Neural progenitor cell (in vitro differentiated cells): ENCODE data around the gene ARFRP1. TPM values are rescaled to one million over a fixed set of nuclear protein-coding genes. Genes with fewer than 3 reads are reported as not detected.

Source experiments
- DNase-seq: peaks from one replicate; pipeline ENCODE4 v3.0.0-alpha.2; 2016; ENCODE audit warnings: low spot score
- H2AFZ ChIP-seq: fragments of 200-600 bp; sonication (generic); replicated peaks from 2 replicates; pipeline ENCODE4 v1.6.1; 2016; ENCODE audit warnings: antibody characterized with exemption
- H3F3A ChIP-seq: fragments of 200-600 bp; sonication (generic); 2 replicates; pipeline ENCODE4 v1.6.1; 2016; ENCODE audit warnings: antibody characterized with exemption, low read depth
- H3K27ac ChIP-seq: fragments of 200-600 bp; sonication (generic); 2 replicates; pipeline ENCODE4 v1.5.1; 2016; ENCODE audit warnings: mild to moderate bottlenecking
- H3K27me3 ChIP-seq: fragments of 200-600 bp; sonication (generic); 2 replicates; pipeline ENCODE4 v1.6.1; 2016; ENCODE audit warnings: mild to moderate bottlenecking, moderate library complexity
- H3K36me3 ChIP-seq: fragments of 200-600 bp; sonication (generic); 2 replicates; pipeline ENCODE4 v1.5.1; 2016
- H3K4me1 ChIP-seq: fragments of 200-600 bp; sonication (generic); 2 replicates; pipeline ENCODE4 v1.6.1; 2016; ENCODE audit warnings: mixed run types
- H3K4me2 ChIP-seq: fragments of 200-600 bp; sonication (generic); 2 replicates; pipeline ENCODE4 v1.6.1; 2016
- H3K4me3 ChIP-seq: fragments of 200-600 bp; sonication (generic); 2 replicates; pipeline ENCODE4 v1.5.1; 2016
- H3K79me2 ChIP-seq: fragments of 200-600 bp; sonication (generic); 2 replicates; pipeline ENCODE4 v1.6.1; 2016; ENCODE audit warnings: low read depth
- H3K9ac ChIP-seq: fragments of 200-600 bp; sonication (generic); 2 replicates; pipeline ENCODE4 v1.6.1; 2016
- H3K9me3 ChIP-seq: fragments of 200-600 bp; sonication (generic); 2 replicates; pipeline ENCODE4 v1.5.1; 2016; ENCODE audit warnings: low read depth
- H4K20me1 ChIP-seq: fragments of 200-600 bp; sonication (generic); 2 replicates; pipeline ENCODE4 v1.6.1; 2016; ENCODE audit warnings: low read depth
- H3K27ac Mint-ChIP-seq: 3 replicates; pipeline ENCODE4 v1.8.0; 2021; ENCODE audit warnings: mixed read lengths
- H3K27me3 Mint-ChIP-seq: 2 replicates; pipeline ENCODE4 v1.8.0; 2022; ENCODE audit warnings: low read depth, mild to moderate bottlenecking, inconsistent platforms, moderate library complexity, mixed read lengths; ENCODE audit not compliant: insufficient read depth
- H3K36me3 Mint-ChIP-seq: 3 replicates; pipeline ENCODE4 v1.8.0; 2021; ENCODE audit warnings: mixed read lengths
- H3K4me1 Mint-ChIP-seq: 3 replicates; pipeline ENCODE4 v1.8.0; 2021; ENCODE audit warnings: mixed read lengths
- H3K4me3 Mint-ChIP-seq: 3 replicates; pipeline ENCODE4 v1.8.0; 2021; ENCODE audit warnings: mild to moderate bottlenecking, moderate library complexity, mixed read lengths
- H3K9me3 Mint-ChIP-seq: 3 replicates; pipeline ENCODE4 v1.8.0; 2020; ENCODE audit warnings: mixed read lengths
- EZH2 ChIP-seq: fragments of 200-600 bp; sonication (generic); IDR thresholded peaks from 2 replicates; pipeline ENCODE4 v1.6.1; 2017; ENCODE audit warnings: antibody characterized with exemption, mild to moderate bottlenecking, moderate library complexity
- EZH2phosphoT487 ChIP-seq: fragments of 200-600 bp; sonication (generic); IDR thresholded peaks from 2 replicates; pipeline ENCODE4 v1.6.1; 2017; ENCODE audit warnings: antibody characterized with exemption
- total RNA-seq: library from RNA; depleted of rRNA; stranded (reverse); fragments of >200 nt; gene quantifications from 2 replicates; pipeline ENCODE4 v1.2.3, GENCODE V29; 2015; ENCODE audit warnings: low replicate concordance
- TF ChIP-seq, protein P1 (sequence below): fragments of 200-600 bp; sonication (generic); IDR thresholded peaks from 2 replicates; pipeline ENCODE4 v1.5.1; 2017; ENCODE audit warnings: antibody characterized with exemption, mild to moderate bottlenecking

The ARFRP1 gene
- total RNA-seq, 1 donor from 2014 or later, result 18.3 TPM

DNA sequence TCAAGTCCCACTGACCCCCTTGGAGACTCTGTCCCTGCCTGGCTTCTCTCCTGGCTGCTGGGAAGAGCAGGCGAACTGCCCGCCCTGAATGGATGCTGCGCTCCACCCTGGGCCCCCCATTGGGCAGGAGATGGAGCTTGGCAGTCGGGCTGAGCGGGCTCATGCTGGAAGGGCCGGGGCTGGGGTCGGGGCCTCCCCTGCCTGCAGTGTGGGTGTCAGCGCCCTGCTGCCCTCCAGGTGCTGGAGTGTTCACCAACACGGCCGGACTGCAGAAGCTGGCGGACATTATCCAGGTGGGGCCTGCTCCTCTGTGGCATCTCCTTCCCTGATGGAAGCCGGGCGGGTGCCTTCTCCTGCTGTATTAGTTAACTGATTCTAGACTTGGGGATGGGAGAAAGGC is 27.3 kb downstream of the ARFRP1 start:
- Mint-ChIP-seq H3K36me3 (peaks cover 7% of the 10 kb centered on the region), H3K4me1 (no peaks in the 10 kb centered on the region), H3K4me3 (no peak overlapping the region), H3K9me3 (no peaks in the 10 kb centered on the region), H3K27me3 (peaks cover 5% of the 10 kb centered on the region), H3K27ac (no peak overlapping the region)
- no peaks in the 10 kb centered on the region for H3K79me2 ChIP-seq
- TF ChIP-seq EZH2 (no peak), EZH2phosphoT487 (no peak)
- TF ChIP-seq, protein P1, sequence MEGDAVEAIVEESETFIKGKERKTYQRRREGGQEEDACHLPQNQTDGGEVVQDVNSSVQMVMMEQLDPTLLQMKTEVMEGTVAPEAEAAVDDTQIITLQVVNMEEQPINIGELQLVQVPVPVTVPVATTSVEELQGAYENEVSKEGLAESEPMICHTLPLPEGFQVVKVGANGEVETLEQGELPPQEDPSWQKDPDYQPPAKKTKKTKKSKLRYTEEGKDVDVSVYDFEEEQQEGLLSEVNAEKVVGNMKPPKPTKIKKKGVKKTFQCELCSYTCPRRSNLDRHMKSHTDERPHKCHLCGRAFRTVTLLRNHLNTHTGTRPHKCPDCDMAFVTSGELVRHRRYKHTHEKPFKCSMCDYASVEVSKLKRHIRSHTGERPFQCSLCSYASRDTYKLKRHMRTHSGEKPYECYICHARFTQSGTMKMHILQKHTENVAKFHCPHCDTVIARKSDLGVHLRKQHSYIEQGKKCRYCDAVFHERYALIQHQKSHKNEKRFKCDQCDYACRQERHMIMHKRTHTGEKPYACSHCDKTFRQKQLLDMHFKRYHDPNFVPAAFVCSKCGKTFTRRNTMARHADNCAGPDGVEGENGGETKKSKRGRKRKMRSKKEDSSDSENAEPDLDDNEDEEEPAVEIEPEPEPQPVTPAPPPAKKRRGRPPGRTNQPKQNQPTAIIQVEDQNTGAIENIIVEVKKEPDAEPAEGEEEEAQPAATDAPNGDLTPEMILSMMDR, result no peak
- no peak overlapping the region for H3K4me3 ChIP-seq
- no peaks in the 10 kb centered on the region for H3K4me1 ChIP-seq
- H4K20me1 ChIP-seq, result no peaks in the 10 kb centered on the region
- H3K27me3 ChIP-seq, result no peaks in the 10 kb centered on the region
- no peak overlapping the region for H3K4me2 ChIP-seq
- no peak overlapping the region for H3K9ac ChIP-seq
- no peaks in the 10 kb centered on the region for H3K9me3 ChIP-seq
- no peaks in the 10 kb centered on the region for H3F3A ChIP-seq
- H3K27ac ChIP-seq, result no peak overlapping the region
- DNase-seq, result no peak
- H3K36me3 ChIP-seq, result no peaks in the 10 kb centered on the region
- H2AFZ ChIP-seq, result no peak overlapping the region

DNA sequence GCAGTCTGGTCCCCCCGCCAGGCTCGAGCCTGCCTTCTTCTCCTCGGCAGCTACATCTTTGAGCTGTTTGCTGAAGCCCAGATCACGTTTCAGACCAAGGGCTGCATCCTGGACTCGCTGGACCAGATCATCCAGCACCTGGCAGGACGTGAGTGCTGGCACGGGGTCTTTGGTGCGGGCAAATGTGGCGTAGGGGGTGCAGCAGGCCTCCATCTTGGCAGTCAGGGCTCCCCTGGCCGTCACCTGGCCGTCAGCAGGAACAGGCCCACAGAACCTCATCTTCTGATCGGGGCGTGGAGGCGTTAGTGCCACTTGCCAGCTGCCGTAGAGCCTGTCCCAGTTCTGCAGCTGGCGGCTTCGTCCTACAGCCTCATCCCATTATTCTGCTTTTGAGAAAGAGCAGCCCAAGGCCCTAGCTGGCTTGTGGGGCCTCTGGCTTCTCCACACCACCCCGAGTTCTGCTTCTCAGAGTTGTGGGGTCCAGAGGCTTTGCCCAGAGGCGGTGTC is 27.9 kb downstream of the ARFRP1 start:
- no peaks in the 10 kb centered on the region for H3K9me3 ChIP-seq
- H3K27me3 ChIP-seq, result no peaks in the 10 kb centered on the region
- H3K4me3 ChIP-seq, result no peak overlapping the region
- H3K4me3 Mint-ChIP-seq, result no peak overlapping the region
- H3K79me2 ChIP-seq, result no peaks in the 10 kb centered on the region
- H3K9me3 Mint-ChIP-seq, result no peaks in the 10 kb centered on the region
- H3F3A ChIP-seq, result no peaks in the 10 kb centered on the region
- H3K27me3 Mint-ChIP-seq, result peaks cover 5% of the 10 kb centered on the region
- no peak overlapping the region for H3K27ac Mint-ChIP-seq
- H3K36me3 Mint-ChIP-seq, result peaks cover 7% of the 10 kb centered on the region
- H3K27ac ChIP-seq, result no peak overlapping the region
- H3K4me1 Mint-ChIP-seq, result no peaks in the 10 kb centered on the region
- H3K9ac ChIP-seq, result no peak overlapping the region
- no peaks in the 10 kb centered on the region for H3K4me1 ChIP-seq
- H3K4me2 ChIP-seq, result no peak overlapping the region
- no peaks in the 10 kb centered on the region for H4K20me1 ChIP-seq
- no peaks in the 10 kb centered on the region for H3K36me3 ChIP-seq
- no peak for DNase-seq
- H2AFZ ChIP-seq, result no peak overlapping the region
- no peak for TF ChIP-seq EZH2phosphoT487
- no peak for TF ChIP-seq EZH2
- TF ChIP-seq, protein P1, result no peak

DNA sequence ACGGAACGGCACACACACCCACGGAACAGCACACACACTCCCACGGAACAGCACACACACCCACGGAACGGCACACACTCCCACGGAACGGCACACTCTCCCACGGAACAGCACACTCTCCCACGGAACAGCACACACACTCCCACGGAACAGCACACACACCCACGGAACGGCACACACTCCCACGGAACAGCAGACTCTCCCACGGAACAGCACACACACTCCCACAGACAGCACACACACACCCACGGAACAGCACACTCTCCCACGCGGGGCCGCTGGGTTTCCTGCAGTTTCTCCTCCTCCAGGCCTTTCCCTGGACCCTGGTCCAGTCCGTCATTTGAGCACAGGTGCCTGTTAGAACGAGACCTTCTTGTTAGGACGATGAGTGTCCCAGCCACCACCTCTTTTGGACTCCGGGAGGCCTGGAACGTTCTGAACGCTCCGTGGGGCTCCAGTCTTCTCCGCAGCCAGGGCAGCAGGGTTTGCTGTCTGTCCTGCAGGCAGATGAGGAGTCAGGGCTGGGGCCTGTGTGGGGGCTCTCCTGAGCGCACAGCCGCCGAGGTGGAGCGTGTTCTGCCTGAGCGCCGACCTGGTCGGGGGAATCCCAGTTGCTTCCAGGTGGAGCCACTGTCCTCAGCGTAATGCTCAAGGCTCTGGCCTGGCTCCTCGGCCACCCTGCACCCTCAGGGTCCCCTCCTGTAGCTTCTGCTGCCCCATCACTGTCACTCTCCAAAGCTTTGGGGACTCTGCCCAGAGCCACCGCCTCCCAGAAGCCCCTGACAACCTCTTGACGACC is 28.9 kb downstream of the ARFRP1 start:
- H3K4me1 Mint-ChIP-seq, result no peaks in the 10 kb centered on the region
- H2AFZ ChIP-seq, result no peak overlapping the region
- peaks cover 7% of the 10 kb centered on the region for H3K36me3 Mint-ChIP-seq
- no peaks in the 10 kb centered on the region for H3K9me3 Mint-ChIP-seq
- no peaks in the 10 kb centered on the region for H3K9me3 ChIP-seq
- no peaks in the 10 kb centered on the region for H3K36me3 ChIP-seq
- H3K27me3 Mint-ChIP-seq, result peaks cover 5% of the 10 kb centered on the region
- no peaks in the 10 kb centered on the region for H3K4me1 ChIP-seq
- H3K4me3 ChIP-seq, result no peak overlapping the region
- TF ChIP-seq, protein P1, result no peak
- no peak for TF ChIP-seq EZH2phosphoT487
- TF ChIP-seq EZH2, result no peak
- H3K79me2 ChIP-seq, result no peaks in the 10 kb centered on the region
- no peak for DNase-seq
- no peaks in the 10 kb centered on the region for H3F3A ChIP-seq
- no peak overlapping the region for H3K27ac ChIP-seq
- no peak overlapping the region for H3K4me3 Mint-ChIP-seq
- H3K27me3 ChIP-seq, result no peaks in the 10 kb centered on the region
- no peak overlapping the region for H3K4me2 ChIP-seq
- H4K20me1 ChIP-seq, result no peaks in the 10 kb centered on the region
- H3K9ac ChIP-seq, result no peak overlapping the region
- no peak overlapping the region for H3K27ac Mint-ChIP-seq
